Naive thymus-derived CD8-positive, alpha-beta T cell (primary cell): Measurements from ENCODE around the gene JARID2. TPM values are rescaled to one million over a fixed set of nuclear protein-coding genes. Genes with fewer than 3 reads are reported as not detected.

ENCODE experiments used
- ATAC-seq, 2 donors: fragments of 150-1000 bp; cut with Tn5 transposase in 1 of 2; sonication (Bioruptor Pico), chemical (Tn5 transposase) in 1 of 2; 1 replicate in 1 of 2; 2 replicates in 1 of 2; pipeline ENCODE4 v1.10.0; 2021; ENCODE audit warnings: mild to moderate bottlenecking in 2 of 2, moderate library complexity in 2 of 2
- POLR2A ChIA-PET: fragments of 350-600 bp; sonication (Branson Sonifier 250); formaldehyde crosslinking; loops from one replicate; lab custom pipeline; 2021; ENCODE audit warnings: antibody characterized with exemption; lab: Charles Lee
- DNase-seq, 10 donors: peaks; one replicate each; pipeline versions ENCODE4 v3.0.0 to v3.0.0-alpha.2; 2020 to 2022
- H3K27ac Mint-ChIP-seq, 10 donors: one replicate each; pipeline ENCODE4 v1.8.0; 2020 to 2022; ENCODE audit warnings: mild to moderate bottlenecking in 10 of 10, mixed read lengths in 10 of 10, moderate library complexity in 4 of 10, inconsistent platforms in 1 of 10
- H3K27me3 Mint-ChIP-seq, 5 donors: one replicate each; pipeline ENCODE4 v1.8.0; 2021 to 2022; ENCODE audit warnings: mixed read lengths in 5 of 5
- H3K36me3 Mint-ChIP-seq, 3 donors: one replicate each; pipeline ENCODE4 v1.8.0; 2020 to 2022; ENCODE audit warnings: mixed read lengths in 3 of 3, mild to moderate bottlenecking in 2 of 3, inconsistent platforms in 1 of 3
- H3K4me1 Mint-ChIP-seq, 4 donors: one replicate each; pipeline ENCODE4 v1.8.0; 2021 to 2022; ENCODE audit warnings: mixed read lengths in 4 of 4
- H3K4me3 Mint-ChIP-seq, 10 donors: one replicate each; pipeline ENCODE4 v1.8.0; 2020 to 2022; ENCODE audit warnings: mild to moderate bottlenecking in 10 of 10, mixed read lengths in 10 of 10, moderate library complexity in 6 of 10, inconsistent platforms in 1 of 10
- H3K9me3 Mint-ChIP-seq, 9 donors: one replicate each; pipeline ENCODE4 v1.8.0; 2020 to 2022; ENCODE audit warnings: mixed read lengths in 9 of 9, mild to moderate bottlenecking in 3 of 9, inconsistent platforms in 1 of 9, moderate library complexity in 1 of 9
- polyA plus RNA-seq, 3 donors: library from polyadenylated mRNA; unstranded; fragments of 300-500 nt; fragmentation: Illumina TruSeq; gene quantifications; one replicate each; pipeline ENCODE4 v1.2.3, GENCODE V29; 2021
- total RNA-seq, 8 experiments: library from RNA in 2 of 8; stranded (reverse) in 2 of 8; gene quantifications; one replicate each; pipeline ENCODE4 v1.2.3 and lab custom pipeline; 2021 to 2026

The JARID2 gene
- total and polyA plus RNA-seq, 5 experiments from 2014 or later: 7.6 to 23.5 (median 11.8) TPM

- peaks cover 0 to 79% (median 7%) of the 10 kb centered on the region in 3 donors for H3K36me3 Mint-ChIP-seq
- peaks cover 5 to 13% (median 11%) of the 10 kb centered on the region in 4 donors for H3K4me1 Mint-ChIP-seq
- H3K27ac Mint-ChIP-seq: peak overlapping the region in 5 of 10 donors; percentile 15 to 85 (median 52)
- H3K27me3 Mint-ChIP-seq: no peaks in the 10 kb centered on the region
- no peaks in the 10 kb centered on the region for H3K9me3 Mint-ChIP-seq
- no peak overlapping the region for H3K4me3 Mint-ChIP-seq
- POLR2A ChIA-PET: no interaction called here
- ATAC-seq (no peak), DNase-seq (no peak)
Measured at GRCh38 chr6:15512126-15512525, 266.3 kb downstream of the JARID2 start.

- H3K9me3 Mint-ChIP-seq: no peaks in the 10 kb centered on the region
- DNase-seq (no peak), ATAC-seq (no peak)
- POLR2A ChIA-PET: no interaction called here
- H3K4me1 Mint-ChIP-seq: peaks cover 5 to 12% (median 9%) of the 10 kb centered on the region in 4 donors
- peaks cover 0 to 79% (median 4%) of the 10 kb centered on the region in 3 donors for H3K36me3 Mint-ChIP-seq
- no peak overlapping the region for H3K4me3 Mint-ChIP-seq
- no peaks in the 10 kb centered on the region for H3K27me3 Mint-ChIP-seq
- peak overlapping the region in 3 of 10 donors; percentile 15 to 85 (median 72) for H3K27ac Mint-ChIP-seq
Measured at GRCh38 chr6:15512721-15513120, 266.9 kb downstream of the JARID2 start.

- H3K36me3 Mint-ChIP-seq: peaks cover 0 to 81% (median 6%) of the 10 kb centered on the region in 3 donors
- H3K27me3 Mint-ChIP-seq: no peaks in the 10 kb centered on the region
- POLR2A ChIA-PET: no interaction called here
- ATAC-seq (no peak), DNase-seq (no peak)
- H3K4me1 Mint-ChIP-seq: peaks cover 4 to 12% (median 9%) of the 10 kb centered on the region in 4 donors
- H3K9me3 Mint-ChIP-seq: no peaks in the 10 kb centered on the region
- H3K27ac Mint-ChIP-seq: peak overlapping the region in 4 of 10 donors; percentile 2 to 72 (median 56)
- H3K4me3 Mint-ChIP-seq: no peak overlapping the region
Measured at GRCh38 chr6:15513131-15513771, 267.4 kb downstream of the JARID2 start.

- POLR2A ChIA-PET: no interaction called here
- H3K4me3 Mint-ChIP-seq: peak overlapping the region in 1 of 10 donors; percentile 10
- DNase-seq (no peak), ATAC-seq (peak in 1 of 2 donors; percentile 25)
- no peaks in the 10 kb centered on the region for H3K9me3 Mint-ChIP-seq
- H3K4me1 Mint-ChIP-seq: peaks cover 0 to 12% (median 8%) of the 10 kb centered on the region in 4 donors
- H3K27ac Mint-ChIP-seq: peak overlapping the region; percentile 2 to 72 (median 46)
- H3K36me3 Mint-ChIP-seq: peaks cover under 1 to 81% (median 9%) of the 10 kb centered on the region in 3 donors
- no peaks in the 10 kb centered on the region for H3K27me3 Mint-ChIP-seq
Measured at GRCh38 chr6:15513801-15514711, 268.2 kb downstream of the JARID2 start.

GRCh38 chr6:15515226-15515625, 269.4 kb downstream of the JARID2 start:
- no peak for DNase-seq
- Mint-ChIP-seq H3K4me3 (no peak overlapping the region), H3K36me3 (peaks cover 7 to 89% (median 11%) of the 10 kb centered on the region in 3 donors), H3K9me3 (no peaks in the 10 kb centered on the region), H3K4me1 (peaks cover 2 to 12% (median 7%) of the 10 kb centered on the region in 4 donors), H3K27me3 (no peaks in the 10 kb centered on the region), H3K27ac (peak overlapping the region in 8 of 10 donors; percentile 30 to 90 (median 62))
- ATAC-seq: no peak
- POLR2A ChIA-PET: no interaction called here

GRCh38 chr6:15515660-15516375, 269.9 kb downstream of the JARID2 start:
- DNase-seq (no peak), ATAC-seq (no peak)
- Mint-ChIP-seq H3K27me3 (no peaks in the 10 kb centered on the region), H3K4me3 (no peak overlapping the region), H3K36me3 (peaks cover 10 to 90% (median 15%) of the 10 kb centered on the region in 3 donors), H3K27ac (peak overlapping the region in 7 of 10 donors; percentile 14 to 90 (median 63)), H3K9me3 (no peaks in the 10 kb centered on the region), H3K4me1 (peaks cover 2 to 12% (median 7%) of the 10 kb centered on the region in 4 donors)
- POLR2A ChIA-PET: no interaction called here

- no peak overlapping the region for H3K4me3 Mint-ChIP-seq
- ATAC-seq (no peak), DNase-seq (no peak)
- H3K27ac Mint-ChIP-seq: peak overlapping the region in 5 of 10 donors; percentile 1 to 64 (median 22)
- no peaks in the 10 kb centered on the region for H3K9me3 Mint-ChIP-seq
- H3K36me3 Mint-ChIP-seq: peaks cover 10 to 94% (median 15%) of the 10 kb centered on the region in 3 donors
- H3K27me3 Mint-ChIP-seq: no peaks in the 10 kb centered on the region
- peaks cover 2 to 12% (median 7%) of the 10 kb centered on the region in 4 donors for H3K4me1 Mint-ChIP-seq
- POLR2A ChIA-PET: no interaction called here
Measured at GRCh38 chr6:15516378-15516777, 270.5 kb downstream of the JARID2 start.

GRCh38 chr6:15516923-15517560, 271.2 kb downstream of the JARID2 start:
- DNase-seq: no peak
- Mint-ChIP-seq H3K4me3 (no peak overlapping the region), H3K27me3 (no peaks in the 10 kb centered on the region), H3K27ac (peak overlapping the region in 1 of 10 donors; percentile 21), H3K36me3 (peaks cover 10 to 95% (median 20%) of the 10 kb centered on the region in 3 donors), H3K4me1 (peaks cover 6 to 12% (median 8%) of the 10 kb centered on the region in 4 donors), H3K9me3 (no peaks in the 10 kb centered on the region)
- POLR2A ChIA-PET: no interaction called here
- no peak for ATAC-seq

GRCh38 chr6:15517600-15517999, 271.7 kb downstream of the JARID2 start:
- Mint-ChIP-seq H3K4me3 (no peak overlapping the region), H3K27me3 (no peaks in the 10 kb centered on the region), H3K4me1 (peaks cover 8 to 13% (median 10%) of the 10 kb centered on the region in 4 donors), H3K27ac (peak overlapping the region in 1 of 10 donors; percentile 31), H3K36me3 (peaks cover 10 to 95% (median 20%) of the 10 kb centered on the region in 3 donors), H3K9me3 (no peaks in the 10 kb centered on the region)
- POLR2A ChIA-PET: no interaction called here
- no peak for ATAC-seq
- no peak for DNase-seq

- Mint-ChIP-seq H3K27ac (peak overlapping the region in 5 of 10 donors; percentile 1 to 69 (median 31)), H3K9me3 (no peaks in the 10 kb centered on the region), H3K36me3 (peaks cover 10 to 95% (median 23%) of the 10 kb centered on the region in 3 donors), H3K27me3 (no peaks in the 10 kb centered on the region), H3K4me1 (peaks cover 9 to 16% (median 11%) of the 10 kb centered on the region in 4 donors), H3K4me3 (no peak overlapping the region)
- POLR2A ChIA-PET: no interaction called here
- ATAC-seq (no peak), DNase-seq (no peak)
Measured at GRCh38 chr6:15518057-15518456, 272.2 kb downstream of the JARID2 start.

- no peak for DNase-seq
- Mint-ChIP-seq H3K36me3 (peaks cover 10 to 98% (median 27%) of the 10 kb centered on the region in 3 donors), H3K9me3 (no peaks in the 10 kb centered on the region), H3K4me3 (peak overlapping the region in 1 of 10 donors; percentile 13), H3K27ac (peak overlapping the region in 5 of 10 donors; percentile 9 to 77 (median 65)), H3K4me1 (peaks cover 7 to 16% (median 12%) of the 10 kb centered on the region in 4 donors), H3K27me3 (no peaks in the 10 kb centered on the region)
- no peak for ATAC-seq
- POLR2A ChIA-PET: no interaction called here
Measured at GRCh38 chr6:15518878-15519277, 273.0 kb downstream of the JARID2 start.

GRCh38 chr6:15519681-15520080, 273.8 kb downstream of the JARID2 start:
- Mint-ChIP-seq H3K27me3 (no peaks in the 10 kb centered on the region), H3K4me1 (peaks cover 3 to 16% (median 7%) of the 10 kb centered on the region in 4 donors), H3K4me3 (no peak overlapping the region), H3K36me3 (peaks cover 10 to 95% (median 35%) of the 10 kb centered on the region in 3 donors), H3K27ac (peak overlapping the region in 6 of 10 donors; percentile 0 to 77 (median 14)), H3K9me3 (no peaks in the 10 kb centered on the region)
- POLR2A ChIA-PET: no interaction called here
- no peak for ATAC-seq
- DNase-seq: no peak
